ENCODE data around the gene TRDMT1.
A peak's percentile ranks its signal among the peaks of the same experiment; 100 is the strongest.

Gene TRDMT1

DNA sequence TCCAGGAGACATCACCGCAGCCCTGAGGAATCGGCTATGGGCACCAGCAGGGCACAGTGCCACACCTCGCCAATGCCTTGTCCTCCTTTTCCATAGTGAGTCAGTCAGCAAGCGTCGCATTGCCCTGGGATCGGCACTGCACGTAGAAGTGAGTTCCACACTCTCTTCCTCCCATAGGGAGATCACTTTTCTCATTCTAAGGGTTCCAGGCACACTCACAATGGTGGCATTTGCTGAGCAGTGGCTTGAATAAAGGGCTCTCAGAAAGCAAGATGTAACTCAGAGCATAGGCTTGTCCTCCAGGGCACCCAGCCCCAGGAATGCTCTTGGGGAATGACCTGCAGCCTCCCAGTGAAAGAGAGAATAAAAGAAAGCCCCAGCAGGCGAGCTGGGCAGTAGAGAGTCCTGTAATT lies 25.4 kb upstream of the TRDMT1 start:
- DNase-seq (ENCODE audit: low read depth), result no peak
- H3K4me3 ChIP-seq (ENCODE audit: low read length), result no peak overlapping the region
- no peak for TF ChIP-seq CTCF (IDR thresholded peaks at IDR 0.05; ENCODE audit: insufficient read depth, low read depth, low read length, missing control alignments)

DNA sequence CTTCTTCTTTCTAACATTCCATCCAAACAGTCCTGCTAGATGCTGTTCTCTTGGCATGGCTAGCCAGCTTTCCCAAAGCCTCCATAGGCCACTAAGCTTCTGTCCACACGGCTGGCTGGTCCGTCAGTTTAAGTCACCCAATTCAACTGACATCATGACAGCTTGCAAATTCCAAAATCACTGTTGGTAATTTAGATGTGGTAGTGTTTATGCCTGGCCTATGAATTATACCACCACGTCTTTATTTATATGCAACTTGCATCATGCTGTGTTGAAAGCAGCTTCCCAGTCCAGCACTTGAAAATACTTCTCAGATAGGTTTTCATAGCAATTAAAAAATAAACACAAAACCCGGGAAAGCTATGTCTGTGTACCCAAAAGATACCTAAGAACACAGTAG lies 24.3 kb upstream of the TRDMT1 start:
- no peak for DNase-seq (ENCODE audit: low read depth)
- TF ChIP-seq CTCF (IDR thresholded peaks at IDR 0.05; ENCODE audit: insufficient read depth, low read depth, low read length, missing control alignments), result no peak

DNA sequence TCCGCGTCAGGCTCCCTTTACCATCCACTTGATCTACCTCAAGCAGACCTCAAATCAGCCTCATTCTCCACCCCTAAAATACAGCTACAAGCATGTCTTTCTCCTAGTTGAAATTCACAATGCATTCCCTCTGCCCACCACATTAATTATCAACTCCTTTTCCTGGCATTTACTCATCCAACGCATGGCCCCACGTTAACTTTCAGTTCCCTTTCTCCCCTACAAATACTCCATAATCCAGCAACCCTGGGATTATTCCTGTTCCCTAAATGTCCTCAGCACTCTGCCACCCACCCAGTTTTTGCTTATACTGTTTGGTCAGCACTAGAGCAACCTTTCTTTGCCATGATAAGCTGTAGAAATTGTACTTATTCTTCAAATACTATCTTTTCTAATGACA lies 20.9 kb upstream of the TRDMT1 start:
- TF ChIP-seq CTCF (IDR thresholded peaks at IDR 0.05; ENCODE audit: insufficient read depth, low read depth, low read length, missing control alignments), result no peak
- DNase-seq (ENCODE audit: low read depth), result no peak
- H3K4me3 ChIP-seq (ENCODE audit: low read length), result no peak overlapping the region

More for the DNA sequence above, 24.3 kb upstream of the TRDMT1 start:
- H3K4me3 ChIP-seq (ENCODE audit: low read length), result no peak overlapping the region

DNA sequence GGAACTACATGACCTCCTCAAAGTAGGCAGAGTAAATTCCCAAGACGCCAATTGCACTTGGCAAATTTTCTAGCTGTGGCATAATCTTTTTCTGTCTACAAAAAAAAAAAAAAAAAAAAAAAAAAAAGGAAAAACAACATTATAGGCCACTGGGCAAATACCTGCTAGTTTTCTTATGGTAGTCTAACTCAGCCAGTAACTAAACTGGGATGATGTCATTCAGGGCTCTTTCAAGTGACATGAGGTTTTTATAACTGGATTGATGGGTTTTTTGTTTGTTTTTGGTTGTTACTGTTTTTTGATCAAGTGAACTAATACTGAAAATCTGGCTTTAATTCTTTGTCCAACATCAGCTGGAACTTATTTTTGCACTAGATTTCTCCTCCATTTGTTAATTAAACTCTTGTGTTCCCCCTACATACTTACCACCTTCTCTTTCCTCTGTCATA lies 19.2 kb upstream of the TRDMT1 start:
- DNase-seq (ENCODE audit: low read depth), result no peak
- H3K4me3 ChIP-seq (ENCODE audit: low read length), result no peak overlapping the region
- no peak for TF ChIP-seq CTCF (IDR thresholded peaks at IDR 0.05; ENCODE audit: insufficient read depth, low read depth, low read length, missing control alignments)

DNA sequence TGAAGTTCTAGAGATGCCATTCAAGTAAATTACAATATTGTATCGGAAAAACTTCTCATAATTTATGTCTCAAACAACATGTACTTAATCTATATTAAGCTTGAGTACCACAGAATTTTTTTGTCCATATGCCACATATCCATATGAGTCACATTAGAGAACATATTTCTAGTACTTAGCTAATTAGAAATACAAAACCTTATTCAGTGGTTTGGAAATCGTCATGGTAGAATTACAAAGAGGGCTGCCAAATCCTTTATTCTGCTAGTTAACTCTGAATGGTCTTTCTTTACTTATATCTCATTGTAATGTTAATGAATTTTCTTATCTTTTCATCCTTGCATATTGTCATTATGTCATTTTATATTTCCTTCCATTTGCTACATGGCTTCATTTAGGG lies 17.6 kb upstream of the TRDMT1 start:
- no peak for TF ChIP-seq CTCF (IDR thresholded peaks at IDR 0.05; ENCODE audit: insufficient read depth, low read depth, low read length, missing control alignments)
- no peak overlapping the region for H3K4me3 ChIP-seq (ENCODE audit: low read length)
- peak; percentile 35 for DNase-seq (ENCODE audit: low read depth)

- no peak for TF ChIP-seq CTCF (IDR thresholded peaks at IDR 0.05; ENCODE audit: insufficient read depth, low read depth, low read length, missing control alignments)
- no peak overlapping the region for H3K4me3 ChIP-seq (ENCODE audit: low read length)
- DNase-seq (ENCODE audit: low read depth), result peak; percentile 24
These were observed 16.3 kb upstream of the TRDMT1 start for GRCh38 chr10:17217631-17218232.

DNA sequence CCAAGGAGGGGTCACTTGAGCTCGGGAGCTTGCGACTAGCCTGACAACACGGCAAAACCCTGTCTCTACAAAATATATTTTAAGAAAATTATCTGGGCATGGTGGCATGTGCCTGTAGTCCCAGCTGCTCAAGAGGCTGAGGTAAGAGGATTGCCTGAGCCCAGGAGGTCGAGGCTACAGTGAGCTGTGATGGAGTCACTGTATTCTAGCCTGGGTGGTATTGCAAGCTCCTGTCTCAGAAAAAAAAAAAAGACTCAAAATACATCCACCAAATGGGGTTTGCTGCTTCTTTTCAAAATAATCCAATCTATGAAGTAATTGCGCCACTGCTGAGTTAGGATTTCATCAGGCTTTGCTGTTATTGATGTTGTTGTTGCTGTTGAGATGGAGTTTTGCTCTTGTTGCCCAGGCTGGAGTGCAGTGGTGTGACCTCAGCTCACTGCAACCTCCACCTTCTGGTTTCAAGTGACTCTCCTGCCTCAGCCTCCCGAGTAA lies 15.5 kb upstream of the TRDMT1 start:
- H3K4me3 ChIP-seq (ENCODE audit: low read length), result no peak overlapping the region
- TF ChIP-seq CTCF (IDR thresholded peaks at IDR 0.05; ENCODE audit: insufficient read depth, low read depth, low read length, missing control alignments), result no peak

More for the DNA sequence above, 15.5 kb upstream of the TRDMT1 start:
- no peak for DNase-seq (ENCODE audit: low read depth)
